Ishikawa (cell line): ENCODE data around the gene COLQ.

Experiments used
- CEBPB ChIP-seq: IDR thresholded peaks from 2 replicates; pipeline ENCODE4 v1.6.1; 2012
- CREB1 ChIP-seq: IDR thresholded peaks from 2 replicates; pipeline ENCODE4 v1.6.1; 2012; ENCODE audit warnings: low read depth
- EP300 ChIP-seq: IDR thresholded peaks from 2 replicates; pipeline ENCODE4 v1.6.1; 2012; ENCODE audit warnings: borderline replicate concordance
- FOXM1 ChIP-seq: IDR thresholded peaks from 2 replicates; pipeline ENCODE4 v1.6.1; 2012; ENCODE audit warnings: low read depth, borderline replicate concordance
- RAD21 ChIP-seq: IDR thresholded peaks from 2 replicates; pipeline ENCODE4 v1.6.1; 2012; ENCODE audit warnings: low read depth
- YY1 ChIP-seq: IDR thresholded peaks from 2 replicates; pipeline ENCODE4 v1.6.1; 2012; ENCODE audit warnings: low read depth
- ZBTB7A ChIP-seq: IDR thresholded peaks from 2 replicates; pipeline ENCODE4 v1.6.1; 2012; ENCODE audit warnings: low read depth
- TF ChIP-seq, protein P1 (sequence below): IDR thresholded peaks from 2 replicates; pipeline ENCODE4 v1.6.1; 2012
- TF ChIP-seq, protein P2 (sequence below): IDR thresholded peaks from 2 replicates; pipeline ENCODE4 v1.6.1; 2012; ENCODE audit warnings: low read depth, mild to moderate bottlenecking

GRCh38 chr3:15453501-15453900, 68.0 kb downstream of the COLQ start:
- no peak for TF ChIP-seq EP300
- TF ChIP-seq ZBTB7A, result no peak
- TF ChIP-seq FOXM1, result no peak
- no peak for TF ChIP-seq CREB1
- no peak for TF ChIP-seq RAD21
- TF ChIP-seq, protein P1, sequence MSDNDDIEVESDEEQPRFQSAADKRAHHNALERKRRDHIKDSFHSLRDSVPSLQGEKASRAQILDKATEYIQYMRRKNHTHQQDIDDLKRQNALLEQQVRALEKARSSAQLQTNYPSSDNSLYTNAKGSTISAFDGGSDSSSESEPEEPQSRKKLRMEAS, result no peak
- TF ChIP-seq CEBPB, result no peak
- TF ChIP-seq YY1, result no peak
- TF ChIP-seq, protein P2, sequence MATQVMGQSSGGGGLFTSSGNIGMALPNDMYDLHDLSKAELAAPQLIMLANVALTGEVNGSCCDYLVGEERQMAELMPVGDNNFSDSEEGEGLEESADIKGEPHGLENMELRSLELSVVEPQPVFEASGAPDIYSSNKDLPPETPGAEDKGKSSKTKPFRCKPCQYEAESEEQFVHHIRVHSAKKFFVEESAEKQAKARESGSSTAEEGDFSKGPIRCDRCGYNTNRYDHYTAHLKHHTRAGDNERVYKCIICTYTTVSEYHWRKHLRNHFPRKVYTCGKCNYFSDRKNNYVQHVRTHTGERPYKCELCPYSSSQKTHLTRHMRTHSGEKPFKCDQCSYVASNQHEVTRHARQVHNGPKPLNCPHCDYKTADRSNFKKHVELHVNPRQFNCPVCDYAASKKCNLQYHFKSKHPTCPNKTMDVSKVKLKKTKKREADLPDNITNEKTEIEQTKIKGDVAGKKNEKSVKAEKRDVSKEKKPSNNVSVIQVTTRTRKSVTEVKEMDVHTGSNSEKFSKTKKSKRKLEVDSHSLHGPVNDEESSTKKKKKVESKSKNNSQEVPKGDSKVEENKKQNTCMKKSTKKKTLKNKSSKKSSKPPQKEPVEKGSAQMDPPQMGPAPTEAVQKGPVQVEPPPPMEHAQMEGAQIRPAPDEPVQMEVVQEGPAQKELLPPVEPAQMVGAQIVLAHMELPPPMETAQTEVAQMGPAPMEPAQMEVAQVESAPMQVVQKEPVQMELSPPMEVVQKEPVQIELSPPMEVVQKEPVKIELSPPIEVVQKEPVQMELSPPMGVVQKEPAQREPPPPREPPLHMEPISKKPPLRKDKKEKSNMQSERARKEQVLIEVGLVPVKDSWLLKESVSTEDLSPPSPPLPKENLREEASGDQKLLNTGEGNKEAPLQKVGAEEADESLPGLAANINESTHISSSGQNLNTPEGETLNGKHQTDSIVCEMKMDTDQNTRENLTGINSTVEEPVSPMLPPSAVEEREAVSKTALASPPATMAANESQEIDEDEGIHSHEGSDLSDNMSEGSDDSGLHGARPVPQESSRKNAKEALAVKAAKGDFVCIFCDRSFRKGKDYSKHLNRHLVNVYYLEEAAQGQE, result no peak
